ENCODE results near the gene SIGLECL1. TPM values are rescaled to one million over a fixed set of nuclear protein-coding genes. Genes with fewer than 3 reads are reported as not detected.

SIGLECL1 gene
- total RNA-seq, 1 experiment from 2014 or later: not detected

DNA sequence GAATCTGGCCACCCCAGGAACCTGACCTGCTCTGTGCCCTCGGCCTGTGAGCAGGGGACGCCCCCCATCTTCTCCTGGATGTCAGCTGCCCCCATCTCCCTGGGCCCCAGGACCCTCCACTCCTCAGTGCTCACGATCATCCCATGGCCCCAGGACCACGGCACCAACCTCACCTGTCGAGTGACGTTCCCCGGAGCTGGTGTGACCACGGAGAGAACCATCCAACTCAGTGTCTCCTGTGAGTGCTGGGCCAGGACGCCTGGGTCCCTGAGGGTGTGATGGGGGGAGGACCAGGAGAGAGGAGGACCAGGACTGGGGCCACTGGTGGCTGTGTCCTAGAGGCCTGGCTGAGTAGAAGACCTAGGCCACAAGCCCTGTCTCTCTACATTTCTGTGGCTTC, 39.0 kb upstream of the SIGLECL1 start:
- no peaks in the 10 kb centered on the region; the same call in 1 of the 2 replicates for H3K4me1 ChIP-seq (ENCODE audit: insufficient read depth, low read length)
- H3K23me2 ChIP-seq (ENCODE audit: insufficient read length, low read depth, low read length, poor library complexity, severe bottlenecking): peaks cover 7% of the 10 kb centered on the region
- H2BK12ac ChIP-seq (ENCODE audit: insufficient read length, low read depth, low read length): no peak overlapping the region
- no peak overlapping the region for H2BK120ac ChIP-seq (ENCODE audit: low read depth, low read length, poor library complexity, severe bottlenecking)
- H3K79me1 ChIP-seq (ENCODE audit: insufficient read depth, low read depth, low read length, poor library complexity, severe bottlenecking): no peaks in the 10 kb centered on the region
- no peak overlapping the region for H2AFZ ChIP-seq (ENCODE audit: low read length)
- TF ChIP-seq, protein P1, sequence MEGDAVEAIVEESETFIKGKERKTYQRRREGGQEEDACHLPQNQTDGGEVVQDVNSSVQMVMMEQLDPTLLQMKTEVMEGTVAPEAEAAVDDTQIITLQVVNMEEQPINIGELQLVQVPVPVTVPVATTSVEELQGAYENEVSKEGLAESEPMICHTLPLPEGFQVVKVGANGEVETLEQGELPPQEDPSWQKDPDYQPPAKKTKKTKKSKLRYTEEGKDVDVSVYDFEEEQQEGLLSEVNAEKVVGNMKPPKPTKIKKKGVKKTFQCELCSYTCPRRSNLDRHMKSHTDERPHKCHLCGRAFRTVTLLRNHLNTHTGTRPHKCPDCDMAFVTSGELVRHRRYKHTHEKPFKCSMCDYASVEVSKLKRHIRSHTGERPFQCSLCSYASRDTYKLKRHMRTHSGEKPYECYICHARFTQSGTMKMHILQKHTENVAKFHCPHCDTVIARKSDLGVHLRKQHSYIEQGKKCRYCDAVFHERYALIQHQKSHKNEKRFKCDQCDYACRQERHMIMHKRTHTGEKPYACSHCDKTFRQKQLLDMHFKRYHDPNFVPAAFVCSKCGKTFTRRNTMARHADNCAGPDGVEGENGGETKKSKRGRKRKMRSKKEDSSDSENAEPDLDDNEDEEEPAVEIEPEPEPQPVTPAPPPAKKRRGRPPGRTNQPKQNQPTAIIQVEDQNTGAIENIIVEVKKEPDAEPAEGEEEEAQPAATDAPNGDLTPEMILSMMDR (conservative IDR thresholded peaks at IDR 0.05): no peak
- H4K20me1 ChIP-seq (ENCODE audit: control insufficient read depth, insufficient read depth, insufficient read length): no peaks in the 10 kb centered on the region
- Mint-ChIP-seq H3K4me1 (no peaks in the 10 kb centered on the region), H3K9me3 (peaks cover 19 to 88% of the 10 kb centered on the region in 2 experiments), H3K36me3 (ENCODE audit: insufficient read depth in 1 of 3, low read depth in 3 of 3) (peaks cover 0 to 7% (median 1%) of the 10 kb centered on the region in 3 experiments; a peak in 3 of 7 replicates), H3K27ac (no peak overlapping the region), H3K27me3 (ENCODE audit: low read depth) (peaks cover 15% of the 10 kb centered on the region), H3K4me3 (no peak overlapping the region)
- H3K27ac ChIP-seq (ENCODE audit: insufficient read length, low read depth, low read length): no peak overlapping the region
- H3K79me2 ChIP-seq (ENCODE audit: insufficient read depth, low read length): no peaks in the 10 kb centered on the region
- no CpG with 5 or more reads among the region's 9 CpGs for WGBS (ENCODE audit: extremely low coverage, insufficient read length, low lambda C conversion rate)
- no peak overlapping the region for H2BK5ac ChIP-seq (ENCODE audit: insufficient read length, low read length)
- H3K4ac ChIP-seq (ENCODE audit: low read depth, low read length): no peak overlapping the region
- H2BK15ac ChIP-seq (ENCODE audit: low read depth, low read length): no peak overlapping the region
- no peak for DNase-seq
- H3K56ac ChIP-seq (ENCODE audit: insufficient read length, low read depth, low read length): no peak overlapping the region
- no peak overlapping the region for H3K4me2 ChIP-seq (ENCODE audit: insufficient read depth, insufficient read length, low read length)
- H3K27me3 ChIP-seq (ENCODE audit: insufficient read depth, low read length): no peaks in the 10 kb centered on the region
- H3K9me3 ChIP-seq (ENCODE audit: control insufficient read depth, low read depth, low read length): no peaks in the 10 kb centered on the region
- no peak overlapping the region for H2AK5ac ChIP-seq (ENCODE audit: insufficient read length, low read length)
- H3T11ph ChIP-seq (ENCODE audit: low read length): no peak overlapping the region
- no peak overlapping the region for H4K8ac ChIP-seq (replicated peaks; ENCODE audit: insufficient read length, low read depth, low read length)
- no peak overlapping the region for H3K14ac ChIP-seq (ENCODE audit: insufficient read depth, low read length)
- no peak overlapping the region for H4K5ac ChIP-seq (ENCODE audit: insufficient read length, low read depth, low read length)
- no peak overlapping the region for H3K18ac ChIP-seq (ENCODE audit: insufficient read length, low read depth, low read length)
- no peak overlapping the region for H4K91ac ChIP-seq (ENCODE audit: insufficient read length, low read depth, low read length)
- H3K23ac ChIP-seq (ENCODE audit: insufficient read length, low read depth, low read length): no peak overlapping the region
- H3K9ac ChIP-seq (ENCODE audit: extremely low read depth, insufficient read length, low read length): no peak overlapping the region
- no peak overlapping the region for H2BK20ac ChIP-seq (ENCODE audit: low read depth, low read length, poor library complexity, severe bottlenecking)

Data from H9 (cell line).